DMS153 treated with DMSO at 0.1 percent for 48 hours (cell line): ENCODE measurements around the gene ZDHHC22.
"Not testable (repeated sequence)": the region's sequence is repeated elsewhere in the genome, so short reads cannot be mapped to it uniquely, and the experiment has no call there.

Experiments
- DNase-seq: peaks from one replicate; lab custom pipeline; 2025; ENCODE audit not compliant: unreplicated experiment; lab: John Stamatoyannopoulos, UW

The ZDHHC22 gene

DNA sequence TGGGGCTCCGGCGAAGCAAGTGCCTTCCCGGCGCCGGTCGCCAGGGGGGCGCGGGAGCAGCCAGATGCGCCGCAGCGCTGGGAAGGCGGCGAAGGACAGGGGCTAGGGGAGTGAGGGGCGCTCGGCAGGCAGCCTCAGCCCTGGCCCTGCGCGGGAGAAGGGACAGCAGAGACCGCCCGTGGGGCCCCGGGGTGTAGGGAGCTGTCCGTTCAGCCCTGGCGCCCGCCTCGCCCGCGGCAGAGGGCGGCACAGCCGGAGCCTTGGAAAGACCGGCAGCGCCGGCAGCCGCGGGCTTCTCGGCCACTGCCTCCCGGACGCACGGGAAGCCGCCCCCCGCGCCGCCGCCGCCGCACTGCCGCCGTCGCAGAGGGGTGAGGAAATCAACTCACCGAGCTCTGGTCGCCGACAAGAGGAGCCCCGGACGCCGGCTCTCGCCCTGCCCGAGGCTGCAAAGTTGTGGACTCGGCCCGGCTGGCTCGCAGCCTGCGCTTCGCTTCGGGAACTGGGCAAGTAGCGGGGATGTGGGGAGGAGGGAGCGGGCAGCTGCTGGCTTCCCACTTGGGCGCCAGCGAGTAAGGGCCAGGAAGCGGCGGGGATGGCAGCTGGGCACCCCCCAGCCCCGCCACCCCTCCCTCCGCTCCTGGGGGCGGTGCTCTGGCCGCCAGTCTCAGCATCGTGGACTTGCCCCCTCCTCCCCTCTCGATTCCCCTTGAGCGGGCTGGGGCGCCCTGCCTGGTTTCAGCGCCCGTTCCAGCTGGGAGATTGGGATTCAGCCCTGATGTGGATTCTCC is at the start of gene ZDHHC22:
Gene ZDHHC22, minus strand, starts transcription at position 578 of the 791 bp plus-strand sequence. CDS start 2,053 bp downstream, outside the sequence.
- DNase-seq: no peak

DNA sequence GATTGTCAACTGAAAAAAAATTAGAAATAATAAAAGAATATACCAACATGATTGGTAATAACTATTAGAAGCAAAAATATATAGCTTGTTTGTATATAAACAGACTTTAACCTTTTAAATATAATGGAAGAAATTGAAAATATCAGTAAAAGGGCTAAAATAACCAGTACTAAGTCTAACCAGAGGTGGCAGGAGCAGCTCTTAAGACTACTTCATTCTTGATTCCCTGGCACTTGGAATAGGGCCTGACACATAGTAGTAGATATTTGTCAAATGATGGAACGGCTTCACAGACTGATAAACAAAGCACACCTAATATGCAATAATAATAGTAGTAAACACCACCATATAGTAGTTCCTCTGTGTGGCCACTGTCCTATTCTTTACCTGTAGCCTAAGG is 49.4 kb upstream of the ZDHHC22 start:
- DNase-seq: no peak

- DNase-seq: no peak
Observed at GRCh38 chr14:77189479-77189878, 47.9 kb upstream of the ZDHHC22 start.

- no peak for DNase-seq
Observed at GRCh38 chr14:77187649-77188012, 46.0 kb upstream of the ZDHHC22 start.

DNA sequence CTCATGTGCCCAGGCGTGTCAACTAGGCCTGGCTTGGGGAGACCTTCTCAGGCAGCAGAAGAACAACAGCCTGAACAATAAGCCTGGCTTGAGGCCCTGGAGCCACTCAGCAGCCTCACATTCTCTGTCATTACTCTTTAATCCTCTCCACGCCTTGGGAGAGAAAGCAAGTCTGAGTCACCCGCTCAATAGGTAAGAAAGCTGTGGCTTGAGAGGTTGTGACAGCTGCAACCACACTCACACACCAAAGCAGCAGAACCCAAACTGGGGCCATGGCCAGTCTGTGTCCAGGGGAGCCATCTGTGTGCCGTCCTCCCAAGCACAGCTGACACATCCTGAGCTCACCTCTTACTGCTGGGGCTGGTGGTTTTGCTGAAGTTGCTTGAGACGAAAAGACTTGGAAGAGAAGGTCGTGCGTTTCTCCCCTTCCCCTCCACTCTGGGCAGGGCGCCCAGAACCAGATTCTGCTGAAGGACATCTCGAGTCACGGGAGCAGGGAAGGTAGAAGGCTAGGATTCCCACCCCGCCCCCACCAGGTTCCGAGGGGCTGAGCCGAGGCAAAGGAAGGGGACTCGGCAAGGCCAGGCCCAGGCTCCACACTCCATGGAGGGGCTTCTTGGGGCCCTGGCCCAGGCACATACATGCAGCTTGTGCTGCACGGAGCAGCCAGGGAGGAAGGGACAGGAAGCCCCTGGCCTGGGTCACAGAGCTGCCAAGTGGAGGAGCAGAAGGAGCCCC is 45.5 kb upstream of the ZDHHC22 start:
- no peak for DNase-seq

GRCh38 chr14:77185093-77185465 is 43.5 kb upstream of the ZDHHC22 start:
- no peak for DNase-seq

- no peak for DNase-seq
Observed at GRCh38 chr14:77184396-77185092, 43.0 kb upstream of the ZDHHC22 start.

DNA sequence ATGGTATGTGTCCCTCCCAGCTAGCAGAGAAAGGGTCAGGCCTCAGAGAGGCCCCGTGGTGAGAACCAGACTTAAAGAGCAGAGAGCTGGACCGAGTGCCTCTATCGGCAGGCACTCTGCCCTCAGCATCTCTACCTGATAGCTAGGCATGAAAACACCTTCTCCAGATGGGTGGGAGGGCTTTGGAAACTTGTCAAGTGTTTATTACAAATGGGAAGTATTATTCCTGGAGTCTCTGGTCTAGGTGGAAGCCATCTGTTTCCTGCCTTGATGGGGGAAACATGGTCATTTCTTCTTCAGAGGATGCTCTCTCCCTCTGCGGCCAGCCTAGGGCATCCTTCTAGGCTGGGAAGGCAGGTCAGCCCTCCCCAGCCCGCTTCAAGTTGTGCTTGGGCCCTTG is 42.3 kb upstream of the ZDHHC22 start:
- DNase-seq: no peak

DNA sequence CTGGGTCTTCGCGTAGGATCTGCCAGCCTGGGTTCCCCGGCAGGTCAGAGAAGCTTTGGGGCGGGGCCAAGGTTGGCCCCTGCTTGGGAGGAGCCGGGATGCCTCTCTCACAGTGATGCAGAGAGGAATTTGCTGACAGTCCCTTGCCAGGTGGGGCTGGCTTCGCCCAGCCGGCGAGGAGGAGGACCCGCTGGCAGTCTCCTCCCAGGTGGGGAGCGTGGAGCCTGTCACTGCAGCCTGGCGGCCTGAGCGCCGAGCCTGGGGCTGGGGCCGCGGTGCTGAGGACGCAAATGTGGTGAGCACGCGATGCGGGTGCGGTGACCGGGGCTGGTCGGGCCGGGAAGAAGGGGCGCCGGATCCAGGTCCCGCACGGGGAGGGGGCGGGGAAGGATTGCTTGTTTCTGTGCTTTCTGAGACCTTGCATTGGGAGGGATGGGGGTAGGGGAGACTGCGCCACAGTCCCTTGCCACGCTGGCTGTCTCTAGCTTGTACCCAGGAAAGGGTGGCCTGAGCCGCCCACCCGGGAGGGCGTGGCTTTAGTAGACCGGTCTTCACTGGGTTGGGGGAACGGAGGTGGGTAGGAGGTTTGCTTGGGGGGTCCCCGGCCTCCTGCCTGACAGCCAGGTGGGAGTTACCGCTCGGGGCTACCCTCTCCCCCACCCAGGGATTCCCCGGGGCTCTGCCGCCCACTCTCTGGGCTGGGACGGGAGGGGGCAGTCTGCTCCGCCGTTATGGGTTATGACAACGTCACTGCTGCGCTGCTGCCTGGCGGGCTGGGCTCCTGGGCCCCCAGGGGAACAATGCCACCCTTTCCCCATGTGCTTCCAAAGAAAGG is 40.2 kb upstream of the ZDHHC22 start, which contains the start of gene TMEM63C:
Gene TMEM63C, plus strand, starts transcription at position 196 of the 835 bp plus-strand sequence. CDS start 37,016 bp downstream, outside the sequence.
- peak; percentile 51 for DNase-seq

GRCh38 chr14:77180726-77181602 is 39.4 kb upstream of the ZDHHC22 start:
- no peak for DNase-seq

DNA sequence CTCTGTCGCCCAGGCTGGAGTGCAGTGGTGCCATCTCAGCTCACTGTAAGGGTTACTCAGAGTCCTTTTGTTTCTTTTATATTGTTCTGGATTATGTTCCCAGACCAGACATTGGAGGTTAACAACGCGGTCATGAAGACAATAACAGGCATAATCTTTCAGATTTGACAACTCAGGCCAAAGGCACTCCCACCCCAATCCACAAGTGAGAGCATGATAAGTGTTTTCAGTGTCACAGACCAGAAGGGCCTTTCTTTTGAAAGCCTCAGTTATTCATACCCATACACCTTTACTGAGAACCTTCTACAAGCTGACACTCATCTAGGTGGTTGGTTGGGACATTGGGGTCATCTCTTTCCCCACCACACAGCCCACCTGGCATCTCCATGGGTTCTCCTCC is 37.1 kb upstream of the ZDHHC22 start:
- DNase-seq: no peak

GRCh38 chr14:77177702-77178101 is 36.1 kb upstream of the ZDHHC22 start:
- DNase-seq: no peak

DNA sequence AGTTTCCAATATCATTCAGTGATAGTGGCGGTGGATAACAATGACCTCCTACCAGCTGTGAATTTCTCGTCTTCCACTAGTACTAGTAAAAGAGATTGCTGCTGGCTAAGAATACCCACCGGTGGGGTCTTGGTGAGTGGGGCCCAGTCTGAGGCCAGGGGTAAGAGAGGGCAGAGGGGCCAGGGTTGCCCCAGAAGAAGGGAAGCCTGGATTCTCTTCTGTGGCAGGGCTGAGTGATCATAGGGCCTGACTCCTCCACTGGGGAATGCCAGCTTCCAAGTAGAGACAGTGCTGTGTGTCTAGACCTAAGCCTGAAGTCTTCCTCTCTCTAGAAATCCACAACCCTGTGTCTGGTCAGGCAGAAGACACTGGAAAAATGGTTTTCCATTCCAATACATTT is 34.3 kb upstream of the ZDHHC22 start:
- DNase-seq: no peak

DNA sequence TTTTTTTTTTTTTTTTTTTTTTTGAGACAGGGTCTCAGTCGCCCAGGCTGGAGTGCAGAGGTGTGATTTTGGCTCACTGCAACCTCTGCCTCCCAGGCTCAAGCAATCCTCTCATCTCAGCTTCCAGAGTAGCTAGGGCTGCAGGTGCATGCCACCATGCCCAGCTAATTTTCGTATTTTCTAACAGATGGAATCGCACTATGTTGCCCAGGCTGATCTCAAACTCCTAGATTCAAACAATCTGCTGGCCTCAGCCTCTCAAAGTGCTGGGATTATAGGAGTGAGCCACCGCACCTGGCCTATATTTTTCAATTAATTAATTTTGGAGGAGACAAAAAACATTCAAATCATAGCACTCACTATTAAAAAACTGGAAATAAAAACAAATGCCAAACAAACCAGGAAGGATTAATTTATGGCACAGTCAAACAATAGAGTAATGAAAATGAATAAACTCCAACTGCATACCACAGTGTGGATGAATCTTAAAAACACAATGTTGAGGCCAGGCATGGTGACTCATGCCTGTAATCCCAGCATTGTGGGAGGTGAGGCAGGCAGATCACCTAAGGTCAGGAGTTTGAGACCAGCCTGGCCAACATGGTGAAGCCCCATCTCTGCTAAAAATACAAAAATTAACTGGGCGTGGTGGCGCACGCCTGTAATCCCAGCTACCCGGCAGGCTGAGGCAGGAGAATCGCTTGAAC is 32.5 kb upstream of the ZDHHC22 start:
- DNase-seq: not testable (repeated sequence)

DNA sequence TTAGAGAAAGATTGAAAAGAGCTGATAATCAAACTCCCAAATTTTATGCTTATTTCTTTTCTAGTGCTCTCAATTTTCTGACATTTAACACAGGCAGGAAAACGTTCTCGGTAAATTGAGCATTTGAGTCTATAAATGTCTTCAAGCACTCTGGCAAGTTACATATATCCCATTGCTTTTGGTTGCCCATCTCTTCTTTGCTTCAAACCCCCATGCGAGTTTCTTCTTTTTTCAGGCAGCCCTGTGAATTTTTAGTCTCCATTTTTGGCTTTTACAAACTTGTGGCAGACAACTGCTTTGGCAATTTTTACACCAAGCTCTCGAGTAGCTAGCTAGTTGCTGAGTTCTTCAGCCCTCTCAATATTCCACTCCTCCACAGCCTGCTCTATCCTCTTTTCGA is 31.3 kb upstream of the ZDHHC22 start:
- no peak for DNase-seq

GRCh38 chr14:77170045-77170444 is 28.5 kb upstream of the ZDHHC22 start:
- no peak for DNase-seq

GRCh38 chr14:77161011-77161410 is 19.4 kb upstream of the ZDHHC22 start:
- DNase-seq: no peak

- DNase-seq: peak; percentile 40
Observed at GRCh38 chr14:77158882-77159255, 17.3 kb upstream of the ZDHHC22 start.

DNA sequence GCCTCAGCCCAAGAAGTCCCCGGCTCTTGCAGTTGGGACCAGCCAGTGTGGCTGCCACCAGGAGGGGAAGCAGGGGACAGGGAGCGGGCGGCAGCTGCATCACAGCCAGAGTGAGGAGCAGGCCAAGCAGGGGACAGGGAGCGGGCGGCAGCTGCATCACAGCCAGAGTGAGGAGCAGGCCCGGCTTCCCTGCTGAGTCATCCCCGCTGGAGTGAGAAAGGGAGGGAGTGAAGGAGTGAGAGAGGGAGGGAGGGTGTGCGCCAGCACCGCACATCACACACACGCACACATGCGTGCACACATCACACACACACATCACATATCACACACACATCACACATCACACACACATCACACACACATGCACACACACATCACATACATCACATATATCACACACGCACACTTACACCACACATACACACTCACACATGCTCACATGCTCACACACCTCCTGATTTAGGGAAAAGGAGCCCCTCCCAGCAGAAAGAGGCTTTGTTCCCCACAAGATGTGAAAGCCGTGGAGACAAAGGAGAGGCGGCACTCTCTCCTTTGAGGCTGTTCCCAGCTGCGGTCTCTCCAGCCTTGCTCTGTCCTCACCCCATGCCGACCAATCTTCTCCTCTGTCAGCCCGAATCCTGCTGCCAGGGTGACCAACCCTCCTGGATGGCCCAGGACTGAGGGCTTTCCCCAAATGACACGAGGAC is 16.7 kb upstream of the ZDHHC22 start:
- peak; percentile 51 for DNase-seq
